Osteoblast (primary cell): ENCODE results near the gene TROAP. TPM values are rescaled to one million over a fixed set of nuclear protein-coding genes. Genes with fewer than 3 reads are reported as not detected.
"Not testable (repeated sequence)": the region's sequence is repeated elsewhere in the genome, so short reads cannot be mapped to it uniquely, and the experiment has no call there.

Source experiments
- DNase-seq: peaks from one replicate; pipeline ENCODE4 v3.0.0; 2011; ENCODE audit warnings: low spot score, mixed read lengths; ENCODE audit not compliant: insufficient read length; ENCODE audit errors: missing footprints
- H2AFZ ChIP-seq: 2 replicates; pipeline ENCODE4 v1.6.0; 2011; ENCODE audit warnings: mild to moderate bottlenecking, low read length
- H3K27ac ChIP-seq: 2 replicates; pipeline ENCODE4 v1.5.1; 2011; ENCODE audit warnings: mild to moderate bottlenecking, low read depth, low read length, moderate library complexity
- H3K27me3 ChIP-seq: 2 replicates; pipeline ENCODE4 v1.6.0; 2012; ENCODE audit warnings: mild to moderate bottlenecking, control low read depth, inconsistent platforms, low read length, moderate library complexity; ENCODE audit not compliant: insufficient read depth
- H3K36me3 ChIP-seq: 2 replicates; pipeline ENCODE4 v1.5.1; 2011; ENCODE audit warnings: mild to moderate bottlenecking, low read length, control low read depth, moderate library complexity; ENCODE audit not compliant: insufficient read depth
- H3K4me1 ChIP-seq: 2 replicates; pipeline ENCODE4 v1.5.1; 2011; ENCODE audit warnings: mild to moderate bottlenecking, low read length, control low read depth, moderate library complexity; ENCODE audit not compliant: insufficient read depth
- H3K4me2 ChIP-seq: 2 replicates; pipeline ENCODE4 v1.6.0; 2011; ENCODE audit warnings: mild to moderate bottlenecking, low read length; ENCODE audit not compliant: insufficient read depth
- H3K4me3 ChIP-seq: fragments of 200-600 bp; sonication (generic); 3 replicates; pipeline ENCODE4 v1.5.1; 2012; ENCODE audit warnings: mild to moderate bottlenecking, low read length, inconsistent platforms; ENCODE audit not compliant: insufficient read depth
- H3K79me2 ChIP-seq: 2 replicates; pipeline ENCODE4 v1.6.0; 2012; ENCODE audit warnings: mild to moderate bottlenecking, low read length, control low read depth, inconsistent platforms; ENCODE audit not compliant: insufficient read depth
- H3K9me3 ChIP-seq: 2 replicates; pipeline ENCODE4 v1.5.1; 2011; ENCODE audit warnings: low read depth, low read length, control low read depth
- H4K20me1 ChIP-seq: 2 replicates; pipeline ENCODE4 v1.6.0; 2012; ENCODE audit warnings: mild to moderate bottlenecking, low read length, control low read depth; ENCODE audit not compliant: insufficient read depth
- CTCF ChIP-seq: IDR thresholded peaks from 2 replicates; pipeline ENCODE4 v1.5.1; 2011; ENCODE audit warnings: mild to moderate bottlenecking, low read depth, low read length, moderate library complexity; ENCODE audit errors: extremely low read depth
- total RNA-seq: library from RNA; depleted of rRNA; stranded (reverse); fragments of >200 nt; gene quantifications from 2 replicates; pipeline ENCODE4 v1.2.3, GENCODE V29; 2012

Gene TROAP
- total RNA-seq, 1 donor: 2.5 TPM

- no peak for TF ChIP-seq CTCF
- no peaks in the 10 kb centered on the region for H3K9me3 ChIP-seq
- H4K20me1 ChIP-seq: peaks cover 25% of the 10 kb centered on the region
- no peak for DNase-seq
- no peak overlapping the region for H3K27ac ChIP-seq
- H3K4me1 ChIP-seq: no peaks in the 10 kb centered on the region
- H3K27me3 ChIP-seq: no peaks in the 10 kb centered on the region
- peaks cover 21% of the 10 kb centered on the region for H3K36me3 ChIP-seq
- no peak overlapping the region for H2AFZ ChIP-seq
- peaks cover 1% of the 10 kb centered on the region for H3K79me2 ChIP-seq
- H3K4me3 ChIP-seq: no peak overlapping the region
- H3K4me2 ChIP-seq: no peak overlapping the region
These were observed 46.5 kb upstream of the TROAP start for GRCh38 chr12:49276304-49277290.

GRCh38 chr12:49277466-49277865, 45.6 kb upstream of the TROAP start:
- no peak overlapping the region for H3K4me3 ChIP-seq
- H3K27me3 ChIP-seq: no peaks in the 10 kb centered on the region
- H3K9me3 ChIP-seq: no peaks in the 10 kb centered on the region
- no peak for TF ChIP-seq CTCF
- no peak overlapping the region for H2AFZ ChIP-seq
- H3K4me2 ChIP-seq: no peak overlapping the region
- no peaks in the 10 kb centered on the region for H3K4me1 ChIP-seq
- H3K27ac ChIP-seq: no peak overlapping the region
- no peaks in the 10 kb centered on the region for H3K79me2 ChIP-seq
- H4K20me1 ChIP-seq: peaks cover 23% of the 10 kb centered on the region
- H3K36me3 ChIP-seq: peaks cover 16% of the 10 kb centered on the region
- no peak for DNase-seq

GRCh38 chr12:49279706-49280159, 43.3 kb upstream of the TROAP start:
- Histone ChIP-seq H3K27ac (no peak overlapping the region), H3K9me3 (no peaks in the 10 kb centered on the region), H2AFZ (no peak overlapping the region), H3K4me2 (no peak overlapping the region), H4K20me1 (peaks cover 5% of the 10 kb centered on the region), H3K27me3 (no peaks in the 10 kb centered on the region), H3K79me2 (no peaks in the 10 kb centered on the region), H3K4me3 (no peak overlapping the region), H3K4me1 (no peaks in the 10 kb centered on the region), H3K36me3 (no peaks in the 10 kb centered on the region)
- DNase-seq: no peak
- TF ChIP-seq CTCF: no peak

GRCh38 chr12:49280545-49280944, 42.5 kb upstream of the TROAP start:
- H3K36me3 ChIP-seq, DNase-seq, H3K27me3 ChIP-seq, H3K79me2 ChIP-seq, H2AFZ ChIP-seq, H3K27ac ChIP-seq, H3K4me3 ChIP-seq, H3K4me2 ChIP-seq, H4K20me1 ChIP-seq, H3K9me3 ChIP-seq, H3K4me1 ChIP-seq: not testable (repeated sequence)
